Activated T-cell treated with anti-CD3 and anti-CD28 coated beads for 1 hour (primary cell): ENCODE measurements around the gene ALDH7A1.
"Not testable (repeated sequence)": the region's sequence is repeated elsewhere in the genome, so short reads cannot be mapped to it uniquely, and the experiment has no call there.

ENCODE experiments used
- DNase-seq: peaks from one replicate; pipeline ENCODE4 v3.0.0-alpha.2; 2020; ENCODE audit warnings: low read depth

The ALDH7A1 gene

DNA sequence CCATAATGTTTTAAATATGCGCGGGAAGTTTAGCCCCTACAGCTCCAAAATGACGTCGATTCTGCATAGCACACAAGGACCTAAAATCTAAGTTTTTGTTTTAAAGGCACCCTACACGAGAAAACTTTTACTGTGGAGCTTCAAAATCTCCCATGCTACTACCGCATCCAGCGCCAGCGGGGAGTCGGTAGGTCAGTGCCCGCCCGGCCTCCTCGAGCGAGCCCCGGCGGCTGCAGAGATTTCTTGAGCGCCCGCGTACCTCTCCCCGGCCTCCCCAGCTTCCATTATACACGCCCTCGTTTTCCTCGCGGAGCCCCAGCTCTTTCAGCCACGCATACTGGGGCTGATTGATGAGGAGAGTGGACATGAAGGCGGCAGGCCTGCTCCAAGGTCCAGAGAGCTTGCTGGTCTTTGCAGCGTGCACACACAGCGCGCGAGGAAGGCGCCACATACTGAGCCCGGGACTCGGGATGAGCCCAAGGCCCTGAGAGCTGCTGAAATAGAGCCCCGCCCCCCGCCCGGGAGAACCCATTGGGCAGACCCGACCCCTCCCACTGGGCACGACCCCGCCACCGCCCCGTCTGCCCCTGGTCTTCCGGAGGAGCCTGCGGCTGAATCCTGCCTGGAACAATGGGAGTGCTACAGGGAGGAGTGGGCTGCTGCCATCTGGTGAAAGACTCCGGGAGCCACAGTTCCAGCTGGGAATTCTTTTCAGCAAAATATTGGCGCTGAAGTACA, at the start of gene ALDH7A1:
TSS of gene ALDH7A1 (minus strand) at position 472 of the 738 bp plus-strand sequence. CDS start at position 451, 21 bp downstream.
- peak; percentile 16 for DNase-seq

DNA sequence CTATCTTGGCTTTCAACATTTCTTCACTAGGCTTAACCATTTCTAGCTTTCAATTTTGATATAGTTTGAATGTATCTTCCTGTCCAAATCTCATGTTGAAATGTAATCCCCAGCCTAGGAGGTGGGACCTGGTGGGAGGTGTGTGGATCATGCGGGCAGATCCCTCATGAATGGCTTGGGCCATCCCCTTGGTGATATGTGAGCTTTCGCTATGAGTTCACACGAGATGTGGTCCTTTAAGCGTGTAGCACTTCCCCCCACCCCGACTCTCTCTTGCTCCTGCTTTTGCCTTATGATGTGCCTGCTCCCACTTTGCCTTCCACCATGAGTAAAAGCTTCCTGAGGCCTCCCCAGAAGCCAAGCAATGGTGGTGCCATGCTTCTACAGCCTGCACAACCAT, 46.4 kb upstream of the ALDH7A1 start:
- DNase-seq = no peak

DNA sequence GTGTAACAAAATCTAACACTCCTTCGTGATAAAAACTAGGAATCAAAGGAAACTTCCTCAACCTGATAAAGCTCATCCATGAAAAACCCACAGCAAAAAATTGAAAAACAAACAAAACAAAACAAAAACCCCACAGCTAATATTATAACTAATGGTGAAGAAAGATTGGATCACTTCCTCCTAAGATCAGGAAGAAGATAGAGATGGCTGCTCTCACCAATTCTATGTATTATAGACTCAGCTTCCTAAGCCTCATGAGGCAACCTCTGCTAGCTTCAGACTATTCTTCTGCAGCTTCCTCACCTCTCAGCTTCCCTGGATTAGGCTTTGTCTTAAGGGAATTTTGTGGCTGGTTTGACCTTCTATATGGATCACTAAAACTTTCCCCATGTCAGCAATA, 45.8 kb upstream of the ALDH7A1 start:
- no peak for DNase-seq

DNA sequence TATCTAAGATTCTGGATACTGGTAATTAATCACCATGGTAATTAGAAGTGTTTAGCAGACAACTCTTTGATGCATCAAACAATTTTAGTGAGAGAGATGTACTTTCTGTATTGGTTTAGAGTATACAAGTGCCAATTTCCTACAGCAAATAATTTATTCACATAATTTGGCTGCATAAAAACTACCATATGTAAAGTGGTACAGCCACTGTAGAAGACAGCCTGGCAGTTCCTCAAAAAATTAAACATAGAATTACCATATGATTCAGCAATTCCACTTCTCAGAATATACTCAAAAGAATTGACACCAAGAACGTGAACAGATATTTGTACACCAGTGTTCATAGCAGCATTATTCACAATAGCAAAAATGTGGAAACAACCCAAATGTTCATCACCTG, 41.9 kb upstream of the ALDH7A1 start:
- no peak for DNase-seq

DNA sequence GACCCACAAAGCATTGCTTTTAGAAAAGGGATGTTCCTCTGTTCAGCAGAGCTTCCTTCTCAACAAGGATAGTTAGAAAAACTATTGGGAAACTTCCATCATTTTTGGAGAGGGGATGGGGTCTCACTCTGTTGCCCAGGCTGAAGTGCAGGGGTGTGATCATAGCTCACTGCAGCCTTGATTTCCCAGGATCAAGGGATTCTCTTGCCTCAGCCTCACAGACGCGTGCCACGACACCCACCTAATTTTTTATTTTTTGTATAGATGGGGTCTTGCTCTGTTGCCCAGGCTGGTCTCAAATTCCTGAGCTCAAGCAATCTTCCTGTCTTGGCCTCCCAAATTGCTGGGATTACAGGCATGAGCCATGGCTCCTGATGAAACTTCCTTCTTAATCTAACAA, 40.6 kb upstream of the ALDH7A1 start:
- DNase-seq = no peak

DNA sequence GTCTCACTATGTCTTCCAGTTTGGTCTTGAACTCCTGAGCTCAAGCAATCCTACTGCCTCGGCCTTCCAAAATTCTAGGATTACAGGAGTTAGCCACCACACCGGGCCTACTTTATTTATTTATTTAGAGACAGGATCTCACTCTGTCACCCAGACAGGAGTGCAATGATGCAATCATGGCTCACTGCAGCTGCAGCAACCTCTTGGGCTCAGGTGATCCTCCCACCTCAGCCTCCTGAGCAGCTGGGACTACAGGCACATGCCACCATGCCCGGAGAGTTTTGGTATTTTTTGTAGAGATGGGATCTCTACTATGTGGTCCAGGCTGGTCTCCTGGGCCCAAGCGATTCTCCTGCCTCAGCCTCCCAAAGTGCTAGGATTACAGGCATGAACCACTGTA, 38.5 kb upstream of the ALDH7A1 start:
- no peak for DNase-seq

DNA sequence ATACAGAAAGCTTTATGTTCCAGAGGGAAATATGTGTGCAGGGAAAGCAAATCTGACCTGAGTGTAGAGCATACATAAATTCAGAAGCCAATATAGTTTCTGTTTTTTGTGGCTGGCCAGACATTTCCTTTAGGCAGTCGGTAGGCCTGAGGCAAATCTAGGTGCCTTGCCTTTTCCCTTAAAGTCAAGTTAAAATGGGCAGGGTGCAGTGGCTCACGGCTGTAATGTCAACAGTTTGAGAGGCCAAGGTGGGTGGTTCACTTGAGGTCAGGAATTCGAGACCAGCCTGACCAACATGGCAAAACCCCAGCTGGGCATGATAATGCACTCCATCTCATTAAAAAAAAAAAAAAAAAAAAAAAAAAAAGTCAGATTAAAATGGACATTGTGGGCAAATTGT, 36.9 kb upstream of the ALDH7A1 start:
- DNase-seq = no peak

DNA sequence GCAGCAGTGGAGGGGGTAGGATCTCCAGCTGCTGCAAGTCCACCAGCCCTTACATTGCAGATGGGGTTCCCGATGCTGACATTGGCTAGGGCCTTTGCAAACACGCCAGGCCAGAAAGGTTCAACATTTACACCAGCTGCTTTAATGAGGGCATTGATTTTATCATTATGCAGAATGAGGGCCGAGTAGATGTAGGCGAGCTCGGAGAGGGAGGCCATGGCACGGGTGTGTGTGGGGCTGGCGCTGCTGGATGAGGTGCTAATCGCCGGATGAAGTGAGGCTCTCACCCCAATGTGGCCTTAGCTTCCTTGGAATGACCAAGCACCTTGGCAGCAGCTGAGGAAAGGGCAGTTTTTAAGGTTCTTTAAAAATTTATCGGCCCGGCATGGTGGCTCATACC, 33.1 kb upstream of the ALDH7A1 start:
- no peak for DNase-seq

DNA sequence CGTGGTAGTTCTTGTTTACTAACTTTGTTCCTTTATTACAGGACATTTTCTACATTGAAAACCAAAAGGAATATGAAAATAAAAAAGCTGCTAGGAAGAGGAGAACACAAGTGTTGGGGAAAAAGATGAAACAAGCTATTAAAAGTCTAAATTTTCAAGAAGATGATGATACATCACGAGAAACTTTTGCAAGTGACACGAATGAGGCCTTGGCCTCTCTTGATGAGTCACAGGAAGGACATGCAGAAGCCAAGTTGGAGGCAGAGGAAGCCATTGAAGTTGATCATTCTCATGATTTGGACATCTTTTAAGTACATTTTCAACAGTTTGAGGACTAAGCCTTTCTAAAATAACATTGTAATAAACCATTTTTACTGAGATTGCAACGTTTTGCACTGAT, 29.5 kb upstream of the ALDH7A1 start:
- no peak for DNase-seq

DNA sequence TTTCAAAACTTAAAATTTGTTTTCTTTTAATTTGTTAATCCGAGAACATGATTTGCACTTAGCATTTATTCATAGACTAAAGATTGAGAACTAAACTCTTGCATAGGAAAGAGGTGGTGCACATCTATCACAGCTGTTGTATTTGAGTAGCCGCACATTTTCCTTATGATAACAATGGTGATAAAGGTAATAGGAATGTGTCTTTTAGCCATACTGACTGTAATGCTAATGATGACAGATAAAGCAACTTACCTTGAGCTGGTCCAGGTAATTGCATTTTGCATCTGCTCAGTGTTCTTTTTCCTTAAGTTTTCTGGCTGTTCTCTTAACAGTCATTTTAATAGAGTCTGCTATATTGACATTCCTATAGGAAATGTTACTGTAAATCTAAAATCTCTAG, 24.8 kb upstream of the ALDH7A1 start:
- DNase-seq = no peak

DNA sequence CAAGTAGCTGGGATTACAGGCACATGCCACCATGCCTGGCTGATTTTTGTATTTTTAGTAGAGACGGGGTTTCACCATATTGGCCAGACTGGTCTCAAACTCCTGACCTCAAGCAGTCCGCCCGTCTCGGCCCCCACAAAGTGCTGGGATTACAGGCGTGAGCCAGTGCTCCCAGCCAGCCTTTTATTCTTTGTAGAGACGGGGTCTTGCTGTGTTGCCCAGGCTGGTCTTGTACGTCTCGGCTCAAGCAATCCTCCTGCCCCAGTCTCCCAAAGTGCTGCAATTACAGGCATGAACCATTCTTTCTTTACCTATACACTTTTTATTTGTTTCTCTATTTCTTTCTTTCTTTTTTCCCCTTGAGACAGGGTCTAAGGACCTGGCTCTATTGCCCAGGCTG, 22.6 kb upstream of the ALDH7A1 start:
- DNase-seq = not testable (repeated sequence)

DNA sequence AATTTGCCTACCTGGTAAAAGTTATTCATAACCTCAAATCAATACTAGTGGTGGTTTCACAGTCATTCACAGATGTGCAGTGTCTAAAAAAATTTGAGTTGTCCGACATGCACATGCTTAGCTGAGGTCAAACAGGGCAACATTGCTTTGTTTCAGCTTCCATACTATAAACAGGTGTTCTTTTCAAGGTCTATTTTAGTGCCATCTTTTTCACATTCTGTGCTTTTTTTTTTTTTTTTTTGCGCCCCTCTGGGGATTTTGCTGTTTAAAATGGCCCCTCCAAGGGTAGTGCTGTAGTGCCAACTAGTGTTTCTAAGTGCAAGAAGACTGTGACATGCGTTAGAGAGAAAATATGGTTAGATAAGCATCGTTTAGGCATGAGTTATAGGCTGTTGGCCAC, 20.3 kb upstream of the ALDH7A1 start:
- DNase-seq = no peak

DNA sequence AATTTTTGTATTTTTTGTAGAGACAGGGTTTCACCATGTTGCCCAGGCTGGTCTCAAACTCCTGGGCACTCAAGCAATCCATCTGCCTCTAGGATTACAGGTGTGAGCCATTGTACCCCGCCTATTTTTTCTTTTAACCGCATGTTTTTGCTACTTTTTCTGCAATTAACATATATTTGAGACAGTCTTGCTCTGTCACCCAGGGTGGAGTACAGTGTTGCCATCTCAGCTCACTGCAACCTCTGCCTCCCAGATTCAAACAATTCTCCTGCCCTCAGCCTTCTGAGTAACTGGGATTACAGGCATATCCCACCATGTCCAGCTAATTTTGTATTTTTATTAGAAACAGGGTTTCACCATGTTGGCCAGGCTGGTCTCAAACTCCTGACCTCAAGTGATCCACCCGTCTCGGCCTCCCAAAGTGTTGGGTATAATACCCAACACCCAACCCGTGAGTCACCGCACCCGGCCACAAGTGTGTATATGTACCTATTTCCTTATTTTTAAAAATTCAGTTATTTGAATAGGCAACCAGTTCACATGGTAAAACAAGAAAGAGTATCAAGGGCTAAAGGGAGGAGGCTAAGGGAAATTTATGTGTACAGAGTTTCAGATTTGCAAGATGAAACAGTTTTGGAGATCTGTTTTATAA, 19.0 kb upstream of the ALDH7A1 start:
- DNase-seq = no peak

DNA sequence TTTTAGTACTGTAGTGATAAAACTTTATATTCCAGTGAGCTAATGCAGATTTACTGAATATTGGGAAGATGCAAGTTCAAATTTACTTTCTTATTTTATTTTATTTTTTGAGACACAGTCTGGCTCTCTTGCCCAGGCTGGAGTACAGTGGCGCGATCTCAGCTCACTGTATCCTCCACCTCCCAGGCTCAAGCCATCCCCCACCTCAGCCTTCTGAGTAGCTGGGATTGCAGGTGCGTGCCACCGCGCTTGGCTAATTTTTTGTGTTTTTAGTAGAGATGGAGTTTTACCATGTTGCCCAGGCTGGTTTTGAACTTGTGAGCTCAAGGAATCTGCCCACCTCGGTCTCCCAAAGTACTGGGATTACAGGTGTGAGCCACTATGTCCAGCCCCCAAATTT, 15.6 kb upstream of the ALDH7A1 start:
- DNase-seq = no peak

DNA sequence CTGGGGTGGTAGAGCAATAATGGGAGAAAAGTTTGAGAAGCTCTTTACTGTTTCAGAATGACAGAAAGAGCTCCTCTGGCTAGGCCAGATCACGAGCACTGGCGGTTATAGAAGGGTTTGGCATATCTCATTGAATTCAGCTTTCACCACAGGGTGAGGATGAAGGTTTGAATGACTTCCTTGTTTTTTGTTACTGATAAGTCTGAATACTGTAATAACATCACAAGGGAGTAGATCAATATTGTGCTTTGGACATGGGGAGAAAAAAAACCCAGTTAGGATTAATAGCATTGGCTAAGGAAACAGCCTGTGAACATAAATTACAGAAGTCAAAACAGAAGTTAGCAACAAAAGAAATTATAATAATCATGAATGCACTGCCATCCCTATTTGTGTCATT, 15.1 kb upstream of the ALDH7A1 start:
- DNase-seq = no peak

DNA sequence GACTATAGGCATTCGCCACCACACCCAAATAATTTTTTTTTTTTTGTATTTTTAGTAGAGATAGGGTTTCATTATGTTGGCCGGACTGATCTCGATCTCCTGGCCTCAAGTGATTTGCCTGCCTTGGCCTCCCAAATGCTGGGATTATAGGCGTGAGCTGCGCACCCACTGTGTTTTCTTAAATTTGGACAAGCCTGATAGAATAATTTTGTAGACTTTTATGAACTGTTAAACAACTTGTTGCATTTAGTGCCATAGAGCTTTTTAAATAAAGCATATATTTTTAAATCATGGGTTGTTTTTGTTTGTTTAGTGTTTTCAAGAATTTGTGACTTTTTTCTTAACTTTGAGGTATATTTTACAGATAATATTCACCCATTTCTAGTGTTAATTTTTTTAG, 10.5 kb upstream of the ALDH7A1 start:
- DNase-seq = no peak

DNA sequence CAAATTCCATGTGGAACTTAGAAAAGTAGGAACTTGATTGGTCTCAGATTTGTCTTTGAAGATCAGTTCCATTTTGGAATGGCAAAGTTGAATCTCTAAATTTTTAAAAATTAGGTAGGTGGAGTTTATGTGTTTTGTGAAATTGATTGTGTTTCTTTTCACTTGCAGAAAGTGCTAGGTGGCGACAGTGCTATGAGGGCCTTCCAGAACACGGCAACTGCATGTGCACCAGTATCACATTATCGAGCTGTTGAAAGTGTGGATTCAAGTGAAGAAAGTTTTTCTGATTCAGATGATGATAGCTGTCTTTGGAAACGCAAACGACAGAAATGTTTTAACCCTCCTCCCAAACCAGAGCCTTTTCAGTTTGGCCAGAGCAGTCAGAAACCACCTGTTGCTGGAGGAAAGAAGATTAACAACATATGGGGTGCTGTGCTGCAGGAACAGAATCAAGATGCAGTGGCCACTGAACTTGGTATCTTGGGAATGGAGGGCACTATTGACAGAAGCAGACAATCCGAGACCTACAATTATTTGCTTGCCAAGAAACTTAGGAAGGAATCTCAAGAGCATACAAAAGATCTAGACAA, 8.5 kb upstream of the ALDH7A1 start:
- no peak for DNase-seq

DNA sequence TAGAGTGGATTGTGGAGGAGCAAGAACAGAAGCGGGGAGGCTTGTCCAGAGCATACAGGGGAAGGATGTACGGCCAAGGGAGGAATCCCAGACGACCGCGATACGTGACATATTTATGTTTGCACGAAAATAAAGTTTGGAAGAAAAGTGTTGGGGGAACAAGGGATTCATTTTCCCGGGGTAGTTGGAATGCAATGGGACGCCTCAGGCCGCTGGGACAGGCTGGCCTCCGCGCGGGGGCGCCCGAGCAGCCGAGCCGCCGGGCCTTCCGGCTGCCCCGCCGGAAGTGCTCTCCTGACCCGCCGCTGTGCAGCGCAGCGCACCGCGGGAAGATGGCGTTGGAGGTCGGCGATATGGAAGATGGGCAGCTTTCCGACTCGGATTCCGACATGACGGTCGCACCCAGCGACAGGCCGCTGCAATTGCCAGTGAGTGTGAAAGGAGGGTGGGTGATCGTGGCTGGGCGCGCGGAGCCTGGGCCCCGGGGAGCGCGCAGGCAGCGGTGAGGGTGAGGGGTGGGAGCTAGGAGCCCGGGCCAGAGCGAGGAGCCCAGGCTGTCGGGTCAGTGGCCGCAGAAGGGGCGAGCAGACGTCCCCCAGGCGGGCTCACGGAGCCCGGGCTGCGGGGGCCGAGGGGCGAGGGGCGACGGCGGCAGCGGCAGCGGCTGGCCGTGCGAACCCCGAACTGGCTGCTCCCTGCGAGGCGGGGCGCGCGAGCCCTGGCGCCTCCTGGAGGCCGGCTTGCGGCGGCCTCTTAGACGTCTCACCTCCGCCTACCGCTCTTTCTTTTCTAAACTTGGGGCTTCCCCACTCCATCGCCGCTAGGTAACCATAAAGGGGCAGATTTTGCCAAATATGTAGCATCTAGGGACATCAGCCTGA, 5.9 kb upstream of the ALDH7A1 start, which contains the start of gene PHAX:
TSS of gene PHAX (plus strand) at position 317 of the 881 bp plus-strand sequence. CDS start at position 333, 16 bp downstream.
- DNase-seq = peak; percentile 60

DNA sequence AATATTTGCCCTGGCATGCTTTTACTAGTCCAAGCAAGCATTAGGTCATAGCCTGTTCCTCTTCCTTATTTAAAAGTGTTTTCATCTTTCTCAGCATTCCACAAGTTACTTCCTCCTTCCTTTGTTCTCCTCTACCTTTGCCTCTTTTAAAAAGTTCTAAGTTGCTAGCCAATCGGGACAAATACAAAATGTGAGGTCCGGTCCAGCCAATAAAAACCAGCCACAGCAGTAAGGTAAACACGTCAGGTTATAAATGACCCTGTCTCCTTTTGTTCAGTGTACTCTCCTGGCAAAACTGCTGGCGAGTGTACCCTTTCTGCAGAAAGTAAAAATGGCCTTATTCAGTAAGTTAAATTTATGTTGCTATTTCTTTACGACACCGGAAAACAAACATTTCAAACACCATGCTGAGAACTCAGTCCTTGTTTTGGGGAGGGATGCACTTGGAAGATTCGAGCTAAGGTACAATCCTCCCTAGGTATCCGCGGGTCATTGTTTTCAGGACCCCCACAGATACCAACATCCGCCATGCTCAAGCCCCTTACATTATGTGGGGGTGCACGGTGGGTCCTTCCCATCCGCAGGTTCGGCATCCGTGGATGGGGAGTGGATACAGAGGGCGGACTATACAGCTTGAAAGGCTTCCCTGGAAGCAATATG, 5.1 kb upstream of the ALDH7A1 start:
- DNase-seq = not testable (repeated sequence)

DNA sequence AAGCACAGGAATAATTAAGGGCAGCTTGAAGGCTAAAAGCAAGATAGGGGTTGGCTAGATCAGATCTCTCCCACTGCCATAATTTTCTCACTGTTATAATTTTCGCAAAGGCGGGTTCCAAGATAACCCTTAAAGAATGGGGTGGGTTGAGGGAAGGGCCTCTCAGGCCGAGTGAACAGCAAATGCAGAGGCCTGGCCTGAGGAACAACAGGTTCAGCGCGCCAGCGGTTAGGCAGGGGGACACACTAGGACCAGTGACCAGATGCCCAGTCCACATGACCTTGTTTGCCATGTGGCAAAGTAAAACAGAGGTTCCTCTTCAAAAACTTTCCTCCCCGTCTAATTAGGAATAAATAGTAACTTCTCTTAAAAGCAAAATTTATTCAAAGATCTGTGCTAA, 4.5 kb upstream of the ALDH7A1 start:
- DNase-seq = no peak

DNA sequence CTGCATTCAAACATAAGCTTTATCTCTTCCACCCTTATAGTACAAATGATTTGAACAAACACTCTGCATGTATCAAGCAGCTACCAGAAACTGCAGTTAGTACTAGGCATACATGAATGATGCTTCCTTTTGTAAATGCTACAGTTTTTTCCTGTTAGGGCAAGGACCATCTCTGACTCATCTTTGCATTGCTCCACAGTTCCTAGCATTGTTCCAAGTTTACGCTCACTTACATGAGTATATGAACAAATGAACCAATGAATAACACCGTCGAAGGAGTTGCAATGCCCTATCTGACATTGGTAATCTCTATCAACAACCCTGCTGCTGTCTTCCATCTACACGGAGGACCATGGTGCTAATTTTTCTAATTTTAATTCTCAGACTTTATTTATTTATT, 2.1 kb upstream of the ALDH7A1 start:
- DNase-seq = no peak
